CD4-positive, alpha-beta T cell treated with Interleukin-12 subunit alpha and Interleukin-12 subunit beta, for 1 hour (primary cell): ENCODE data around the gene GAB2.

Experiments
- DNase-seq: peaks from one replicate; pipeline ENCODE4 v3.0.0-alpha.2; 2020

GAB2 gene

GRCh38 chr11:78339483-78339882 lies 78.1 kb downstream of the GAB2 start:
- no peak for DNase-seq

GRCh38 chr11:78338702-78339101 lies 78.9 kb downstream of the GAB2 start:
- no peak for DNase-seq

DNA sequence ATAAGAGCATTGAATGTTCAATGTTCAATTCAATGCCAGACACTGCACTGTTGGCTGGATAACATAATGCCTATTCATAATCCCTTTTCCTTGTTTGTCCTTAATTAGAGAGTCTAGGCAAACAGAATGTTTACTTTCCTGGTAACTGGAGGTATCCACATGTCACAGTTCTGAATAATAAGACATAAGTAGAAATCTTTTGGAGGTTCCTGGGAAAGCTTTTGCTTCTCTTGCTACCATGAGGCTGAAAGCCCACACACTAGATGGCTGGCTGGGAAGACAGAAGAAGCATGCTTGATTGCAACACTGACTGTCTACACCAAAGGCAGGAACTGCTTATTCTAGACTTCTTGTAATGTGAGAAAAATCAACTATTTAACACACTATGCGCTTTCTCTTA lies 79.5 kb downstream of the GAB2 start:
- DNase-seq: no peak

DNA sequence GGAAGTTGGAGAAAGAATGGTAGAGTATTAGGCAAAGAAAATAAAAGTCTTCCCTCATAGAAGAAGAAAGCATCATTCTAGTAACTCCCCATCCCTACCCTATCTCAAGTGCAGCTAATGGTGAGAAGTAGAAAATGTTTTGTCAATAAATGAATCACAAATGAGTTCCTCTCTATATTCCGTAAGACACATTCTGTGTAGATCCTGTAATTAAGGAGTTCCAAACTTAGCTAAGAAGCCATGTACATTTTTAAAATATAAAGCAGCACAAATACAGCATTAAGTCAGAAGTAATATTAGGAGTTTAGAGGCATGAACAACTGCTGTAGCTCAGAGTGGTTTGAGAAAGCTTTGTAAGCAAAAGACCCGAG lies 80.1 kb downstream of the GAB2 start:
- DNase-seq: no peak

- no peak for DNase-seq
Observed at GRCh38 chr11:78336877-78337553, 80.6 kb downstream of the GAB2 start.

- no peak for DNase-seq
Observed at GRCh38 chr11:78334109-78334508, 83.5 kb downstream of the GAB2 start.

- DNase-seq: no peak
Observed at GRCh38 chr11:78332872-78333271, 84.7 kb downstream of the GAB2 start.

DNA sequence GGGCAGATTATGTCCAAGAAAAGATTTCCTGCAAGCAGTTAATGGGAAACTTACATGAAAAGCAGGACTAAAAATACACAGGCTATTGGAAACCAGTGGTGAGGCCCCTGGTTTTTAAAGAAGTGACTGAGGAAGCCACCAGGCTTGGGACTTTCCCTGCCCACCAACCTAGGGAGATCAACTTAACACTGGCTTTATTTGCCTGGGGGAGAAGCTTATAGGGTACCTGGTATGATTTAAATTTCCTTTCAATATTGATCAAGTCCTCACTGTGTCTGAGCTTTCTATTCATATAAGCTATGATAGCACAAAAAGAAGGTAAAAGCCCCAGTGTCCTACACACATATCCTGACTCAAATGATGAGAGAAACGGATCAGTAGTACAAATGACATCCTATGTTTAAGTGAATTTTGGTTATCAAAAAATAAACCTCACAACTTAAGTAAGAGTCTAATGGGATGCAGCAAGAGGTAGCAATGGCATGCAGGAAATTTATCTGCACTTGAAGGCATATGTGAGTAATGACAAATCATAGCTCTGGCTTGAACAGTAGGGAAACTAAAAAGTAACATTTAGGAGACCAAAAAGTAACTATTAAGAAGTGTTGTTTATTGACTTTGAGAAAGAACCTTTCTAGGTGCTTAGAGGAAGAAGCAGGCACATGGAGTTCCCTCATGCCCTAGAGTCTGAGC lies 85.3 kb downstream of the GAB2 start:
- DNase-seq: no peak

DNA sequence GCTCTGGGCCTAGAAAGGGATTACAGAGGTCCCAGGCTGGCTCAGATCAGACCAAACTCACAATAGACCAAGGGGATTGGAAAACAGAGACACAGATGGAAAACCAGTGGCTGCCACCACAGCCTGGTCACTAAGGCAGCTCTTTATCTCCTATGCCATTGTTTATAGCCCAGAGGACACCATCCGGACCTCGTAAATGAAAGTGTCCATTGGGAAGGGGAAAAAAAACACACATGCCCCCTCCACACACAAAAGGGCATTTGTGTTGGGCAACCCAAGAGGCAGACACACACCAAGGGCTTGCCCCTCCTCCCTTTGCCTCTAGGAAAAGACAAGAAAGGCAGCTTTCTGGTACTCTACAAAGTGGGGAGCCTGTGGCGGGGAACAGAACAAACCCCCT lies 85.9 kb downstream of the GAB2 start:
- DNase-seq: no peak

GRCh38 chr11:78330361-78330760 lies 87.3 kb downstream of the GAB2 start:
- DNase-seq: no peak

DNA sequence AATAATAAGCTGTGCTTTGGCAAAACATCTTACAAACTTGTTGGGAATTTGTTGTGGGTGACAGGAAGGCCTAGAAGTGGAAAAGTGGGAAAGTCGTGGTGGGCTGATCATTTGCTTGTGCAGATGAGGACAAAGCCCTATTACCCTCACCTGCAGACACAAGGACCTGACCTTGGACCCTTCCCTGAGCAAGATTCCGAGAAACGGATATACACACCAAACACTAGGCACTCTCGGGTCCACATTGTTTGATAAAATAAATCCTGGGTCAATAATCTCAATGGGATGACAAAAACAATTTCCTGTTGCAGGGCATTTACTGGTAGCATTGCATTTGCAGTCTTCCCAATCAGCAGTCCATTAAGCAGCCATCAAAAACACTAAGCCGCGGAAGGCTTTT lies 89.7 kb downstream of the GAB2 start:
- no peak for DNase-seq

- peak; percentile 24 for DNase-seq
Observed at GRCh38 chr11:78325274-78325781, 92.3 kb downstream of the GAB2 start.

GRCh38 chr11:78323363-78323762 lies 94.3 kb downstream of the GAB2 start:
- no peak for DNase-seq

DNA sequence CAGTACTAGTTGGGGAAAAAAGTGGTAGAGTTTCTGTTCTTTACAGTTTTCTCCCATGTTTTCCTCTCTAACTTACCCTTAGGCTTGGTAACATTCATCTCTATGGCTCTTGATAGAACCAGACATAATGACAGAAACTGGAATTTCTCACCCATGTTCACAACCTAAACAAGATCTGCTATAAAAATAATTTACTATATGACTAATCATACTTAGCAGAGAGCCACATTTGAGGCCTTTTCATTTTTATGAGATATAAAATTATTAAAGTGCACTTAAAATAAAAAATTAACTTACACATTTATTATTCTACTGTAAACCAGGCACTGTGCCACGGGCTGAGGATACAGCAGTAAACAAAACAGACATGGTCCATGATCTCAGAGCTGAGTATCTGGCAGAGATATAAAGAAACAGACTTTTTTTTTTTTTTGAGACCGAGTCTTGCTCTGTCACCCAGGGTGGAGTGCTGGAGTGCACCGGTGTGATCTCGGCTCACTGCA lies 98.1 kb downstream of the GAB2 start:
- DNase-seq: no peak

- DNase-seq: no peak
Observed at GRCh38 chr11:78318321-78319114, 99.1 kb downstream of the GAB2 start.

DNA sequence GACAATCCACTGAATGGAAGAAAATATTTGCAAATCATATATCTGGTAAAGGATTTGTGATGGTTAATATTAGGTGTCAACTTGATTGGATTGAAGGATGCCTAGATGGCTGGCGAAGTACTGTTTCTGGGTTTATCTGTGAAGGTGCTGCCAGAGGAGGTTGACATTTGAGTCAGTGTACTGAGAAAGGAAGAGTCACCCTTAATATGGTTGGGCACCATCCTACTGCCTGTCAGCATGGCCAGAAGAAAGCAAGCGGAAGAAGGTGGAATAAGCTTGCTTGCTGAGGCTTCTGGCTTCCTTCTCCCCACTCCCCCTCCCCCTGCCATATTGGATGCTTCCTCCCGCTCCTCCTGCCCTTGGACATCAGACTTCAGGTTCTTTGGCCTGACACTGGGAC lies 101.9 kb downstream of the GAB2 start:
- DNase-seq: no peak

DNA sequence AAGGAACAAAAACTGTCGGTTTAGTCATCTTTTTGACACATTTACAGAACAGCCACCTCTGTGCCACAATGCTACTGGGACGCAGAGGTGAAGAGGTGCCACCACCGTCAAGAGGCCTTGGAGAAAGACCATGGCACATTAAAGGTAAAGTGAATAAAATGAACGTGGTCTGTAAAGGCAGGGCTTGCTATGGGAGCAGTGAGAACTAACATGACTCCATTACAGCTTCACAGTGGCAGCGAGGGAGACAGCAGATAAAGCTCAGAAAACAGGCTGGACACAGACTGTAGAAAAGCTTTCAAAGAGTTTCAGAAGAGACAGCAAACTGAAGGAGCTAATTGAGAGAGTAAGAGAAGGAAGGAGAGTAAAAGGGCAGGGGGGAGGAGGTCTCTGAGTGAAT lies 102.9 kb downstream of the GAB2 start:
- no peak for DNase-seq

- no peak for DNase-seq
Observed at GRCh38 chr11:78313898-78314297, 103.7 kb downstream of the GAB2 start.

GRCh38 chr11:78313181-78313795 lies 104.3 kb downstream of the GAB2 start:
- DNase-seq: no peak

GRCh38 chr11:78312712-78313111 lies 104.9 kb downstream of the GAB2 start:
- DNase-seq: no peak

GRCh38 chr11:78311702-78312371 lies 105.8 kb downstream of the GAB2 start:
- no peak for DNase-seq

- DNase-seq: no peak
Observed at GRCh38 chr11:78310500-78310909, 107.1 kb downstream of the GAB2 start.

GRCh38 chr11:78304201-78304600 lies 113.4 kb downstream of the GAB2 start:
- DNase-seq: no peak
